Stimulated activated effector memory CD8-positive, alpha-beta T cell treated with anti-CD3 and anti-CD28 coated beads, Interleukin-12 subunit alpha, Interleukin-12 subunit beta, amount 100 ng/mL, for 72 hours (primary cell): ENCODE measurements around the gene CLSTN2.

Experiments used
- ATAC-seq: fragments of 150-1000 bp; cut with Tn5 transposase; 2 replicates; pipeline ENCODE4 v1.10.0; 2021
- DNase-seq, 2 donors: peaks; one replicate each; pipeline ENCODE4 v3.0.0; 2021 to 2022; ENCODE audit warnings: low spot score in 2 of 2
- H3K27ac Mint-ChIP-seq: one replicate; pipeline ENCODE4 v1.8.0; 2022; ENCODE audit warnings: mild to moderate bottlenecking, mixed read lengths
- H3K36me3 Mint-ChIP-seq: one replicate; pipeline ENCODE4 v1.8.0; 2022; ENCODE audit warnings: mild to moderate bottlenecking, mixed read lengths
- H3K4me1 Mint-ChIP-seq: one replicate; pipeline ENCODE4 v1.8.0; 2022; ENCODE audit warnings: mixed read lengths
- H3K4me3 Mint-ChIP-seq: one replicate; pipeline ENCODE4 v1.8.0; 2022; ENCODE audit warnings: mild to moderate bottlenecking, mixed read lengths
- H3K9me3 Mint-ChIP-seq: one replicate; pipeline ENCODE4 v1.8.0; 2022; ENCODE audit warnings: mixed read lengths

CLSTN2 gene

DNA sequence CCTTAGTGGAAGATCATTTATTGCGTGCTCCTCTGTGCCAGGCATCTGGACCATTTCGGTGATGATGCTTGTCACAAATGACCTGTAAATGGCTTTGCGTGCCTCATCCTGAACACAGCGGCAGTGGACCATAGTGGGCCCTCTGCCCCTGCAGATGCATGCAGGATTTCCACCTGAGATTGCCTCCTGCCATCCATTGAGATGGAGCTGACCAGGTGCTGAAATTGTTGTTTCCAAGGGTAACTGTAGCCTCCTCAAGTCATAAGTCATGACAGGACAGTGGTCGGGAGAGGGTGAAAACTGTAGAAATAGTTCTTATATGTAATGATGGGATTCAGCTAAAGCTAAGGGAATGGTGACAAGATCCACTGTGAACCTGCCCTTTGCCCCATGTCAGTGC, 35.5 kb downstream of the CLSTN2 start:
- Mint-ChIP-seq H3K4me1 (no peaks in the 10 kb centered on the region), H3K9me3 (no peaks in the 10 kb centered on the region), H3K36me3 (no peaks in the 10 kb centered on the region), H3K4me3 (no peak overlapping the region), H3K27ac (no peak overlapping the region)
- ATAC-seq, result no peak
- no peak for DNase-seq

DNA sequence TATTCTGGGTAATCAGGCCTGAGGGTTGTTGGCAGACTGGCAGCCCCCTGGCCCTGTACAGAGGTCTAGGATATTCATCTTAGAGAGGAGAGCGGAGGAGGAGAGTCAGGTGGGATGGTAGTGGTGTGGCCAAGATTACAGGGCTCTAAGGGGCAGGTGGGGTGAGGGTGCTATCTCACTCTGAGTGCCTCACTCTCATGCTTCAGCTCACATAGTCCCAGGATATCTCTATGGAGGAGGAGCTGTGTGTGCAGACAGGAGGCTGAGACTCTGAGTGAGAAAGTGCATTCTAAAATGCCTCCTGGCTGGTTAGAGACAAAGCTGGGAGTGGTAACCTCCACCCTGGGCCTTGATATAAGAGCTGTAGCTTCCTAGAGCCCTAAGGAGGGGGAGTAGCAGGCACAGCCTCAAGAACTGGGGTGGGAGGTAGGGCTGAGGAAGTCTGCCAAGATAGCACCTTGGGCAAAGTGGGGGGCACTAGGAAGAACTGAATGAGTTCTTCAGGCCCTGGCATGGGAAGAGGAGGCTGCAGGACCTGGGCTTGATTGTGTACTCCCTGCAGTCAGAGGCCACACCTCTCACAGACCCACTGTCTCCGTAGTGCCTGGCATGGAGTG, 39.9 kb downstream of the CLSTN2 start:
- Mint-ChIP-seq H3K4me1 (no peaks in the 10 kb centered on the region), H3K4me3 (no peak overlapping the region), H3K9me3 (no peaks in the 10 kb centered on the region), H3K27ac (no peak overlapping the region), H3K36me3 (no peaks in the 10 kb centered on the region)
- ATAC-seq (no peak), DNase-seq (no peak)

DNA sequence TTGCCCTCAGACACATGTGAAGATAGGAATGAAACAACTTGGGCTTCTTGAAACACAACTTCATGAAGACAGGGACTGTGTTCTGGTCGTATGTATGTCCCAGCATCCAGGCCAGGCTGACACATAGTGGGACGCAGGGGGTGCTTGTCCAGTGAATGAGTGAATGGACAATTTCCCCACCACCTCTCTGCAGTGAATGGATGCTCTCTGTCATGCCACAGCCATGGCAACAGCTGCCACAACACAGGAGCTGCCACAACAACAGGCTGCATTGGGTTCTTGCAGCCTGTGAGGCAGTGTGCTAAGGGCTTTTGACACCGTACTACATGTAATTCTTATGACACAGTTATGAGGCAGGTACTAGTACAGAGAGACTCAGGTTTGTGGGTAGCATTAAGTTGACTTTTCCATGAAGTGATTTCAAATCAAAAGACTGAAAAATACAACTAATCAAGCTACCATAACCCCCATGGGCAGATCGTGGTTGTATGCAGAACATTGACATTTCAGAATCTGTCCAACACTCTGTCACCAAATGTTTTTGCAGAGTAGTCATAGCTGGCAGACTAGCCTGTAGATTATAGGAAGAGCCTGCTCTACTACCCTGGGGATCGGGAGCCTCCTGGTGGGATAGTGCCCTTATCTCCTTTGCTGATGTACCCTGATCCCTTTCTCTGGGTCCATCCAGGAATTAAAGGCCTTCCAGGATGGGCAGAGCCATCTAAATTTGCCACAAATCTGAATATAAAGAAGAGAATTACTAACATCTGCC, 40.8 kb downstream of the CLSTN2 start:
- Mint-ChIP-seq H3K36me3 (no peaks in the 10 kb centered on the region), H3K4me1 (no peaks in the 10 kb centered on the region), H3K4me3 (no peak overlapping the region), H3K9me3 (no peaks in the 10 kb centered on the region), H3K27ac (no peak overlapping the region)
- DNase-seq, result no peak
- no peak for ATAC-seq

DNA sequence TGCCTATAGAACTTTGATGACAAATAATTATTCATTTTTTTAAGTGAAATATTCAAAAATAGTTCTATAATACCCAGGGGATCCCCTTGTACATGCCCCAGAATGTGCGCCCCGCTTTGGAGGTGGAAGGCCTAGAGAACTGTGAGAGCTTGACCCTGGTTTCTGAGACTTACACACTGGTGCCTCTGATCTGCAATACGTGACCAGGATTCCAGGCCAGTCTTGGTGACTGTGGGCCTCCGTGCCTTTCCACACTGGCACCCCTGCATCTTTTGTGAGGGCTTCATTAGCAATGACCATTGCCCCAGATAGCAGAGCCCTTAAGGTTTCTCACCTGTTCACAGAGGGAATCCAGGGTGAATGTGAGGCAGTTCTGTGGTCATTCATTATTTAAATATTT, 44.0 kb downstream of the CLSTN2 start:
- DNase-seq (no peak), ATAC-seq (no peak)
- Mint-ChIP-seq H3K27ac (no peak overlapping the region), H3K9me3 (no peaks in the 10 kb centered on the region), H3K4me1 (no peaks in the 10 kb centered on the region), H3K36me3 (no peaks in the 10 kb centered on the region), H3K4me3 (no peak overlapping the region)

DNA sequence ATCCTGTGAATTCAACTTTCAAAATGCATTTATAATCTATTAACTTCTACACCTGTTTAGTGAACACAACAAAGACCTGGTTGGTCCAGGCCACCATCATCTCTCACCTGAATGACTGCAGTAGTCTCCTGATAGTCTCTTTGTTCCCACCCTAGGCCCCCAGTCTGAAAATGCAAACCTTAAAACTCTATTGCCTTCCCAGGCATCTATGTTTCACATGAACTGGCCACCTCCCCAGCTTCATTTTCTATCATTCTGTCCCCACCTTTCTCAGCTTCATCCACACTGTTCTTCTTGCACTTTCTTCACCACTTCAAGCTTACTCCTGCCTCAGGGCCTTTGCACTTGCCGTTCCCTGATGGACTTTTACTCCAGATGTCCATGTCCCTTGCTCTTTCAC, 45.0 kb downstream of the CLSTN2 start:
- Mint-ChIP-seq H3K9me3 (no peaks in the 10 kb centered on the region), H3K4me1 (no peaks in the 10 kb centered on the region), H3K27ac (no peak overlapping the region), H3K36me3 (no peaks in the 10 kb centered on the region), H3K4me3 (no peak overlapping the region)
- ATAC-seq (no peak), DNase-seq (no peak)

DNA sequence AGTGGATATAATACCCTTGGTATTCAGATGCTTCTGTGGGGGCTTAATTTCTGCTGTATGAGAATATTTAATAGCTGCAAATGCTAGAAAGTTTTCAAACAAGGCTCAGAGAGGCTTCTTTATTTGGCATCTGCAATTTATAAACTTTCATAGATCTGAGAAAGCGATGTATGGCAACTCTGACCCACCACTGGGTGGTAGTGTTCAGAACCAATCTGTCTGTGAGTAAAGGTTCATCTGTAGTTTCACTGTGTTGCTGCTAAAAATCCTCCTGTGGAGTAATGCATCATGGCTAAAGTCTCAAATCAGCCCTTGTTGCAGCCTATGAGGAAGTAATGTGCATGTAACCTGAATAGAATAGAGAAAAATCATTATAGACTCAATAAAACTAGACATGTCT, 47.4 kb downstream of the CLSTN2 start:
- H3K36me3 Mint-ChIP-seq, result no peaks in the 10 kb centered on the region
- no peak for DNase-seq

DNA sequence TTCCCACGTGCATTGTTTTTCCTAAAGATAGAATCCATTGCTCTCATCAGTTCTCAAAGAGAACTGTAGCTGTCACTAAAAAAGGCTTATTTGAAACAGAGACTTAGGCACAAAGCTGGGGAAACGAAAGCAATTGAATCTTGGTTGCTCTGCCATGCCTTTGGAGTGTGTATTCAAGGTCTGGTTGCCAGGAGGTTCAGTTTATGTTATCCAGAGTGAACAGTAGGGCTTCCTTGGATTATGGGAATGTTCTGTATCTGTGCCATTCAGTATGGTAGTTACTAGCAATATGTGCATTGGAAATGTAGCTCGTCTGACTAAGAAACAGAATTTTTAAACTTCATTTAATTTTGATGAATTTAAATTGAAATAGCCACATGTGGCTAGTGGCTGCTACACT, 50.6 kb downstream of the CLSTN2 start:
- Mint-ChIP-seq H3K36me3 (no peaks in the 10 kb centered on the region), H3K27ac (no peak overlapping the region), H3K4me3 (no peak overlapping the region), H3K9me3 (no peaks in the 10 kb centered on the region), H3K4me1 (no peaks in the 10 kb centered on the region)
- ATAC-seq, result no peak
- DNase-seq, result no peak

More for the DNA sequence above, 47.4 kb downstream of the CLSTN2 start:
- H3K27ac Mint-ChIP-seq, result no peak overlapping the region
- no peaks in the 10 kb centered on the region for H3K4me1 Mint-ChIP-seq
- H3K9me3 Mint-ChIP-seq, result no peaks in the 10 kb centered on the region
- H3K4me3 Mint-ChIP-seq, result no peak overlapping the region
- no peak for ATAC-seq

DNA sequence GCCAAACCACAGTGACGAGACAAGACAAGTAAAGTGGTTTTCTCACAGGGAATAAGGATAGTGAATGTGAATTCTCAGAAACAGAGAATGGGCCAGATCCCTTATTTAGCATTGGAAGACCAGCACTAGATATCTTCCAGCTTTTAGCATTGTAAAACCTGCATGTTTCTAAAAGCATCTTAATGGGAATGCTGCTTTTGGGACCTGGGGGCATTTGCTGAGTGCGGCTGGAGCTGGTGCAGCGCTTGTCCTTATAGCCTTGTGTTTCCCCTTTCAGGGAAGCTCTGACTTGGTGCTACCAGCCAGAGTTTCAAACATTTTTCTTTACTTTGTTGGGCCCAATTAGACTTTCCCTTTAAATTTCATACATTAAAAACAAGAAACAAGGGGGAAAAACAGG, 52.9 kb downstream of the CLSTN2 start:
- peaks cover under 1% of the 10 kb centered on the region for H3K9me3 Mint-ChIP-seq
- H3K4me3 Mint-ChIP-seq, result no peak overlapping the region
- ATAC-seq (no peak), DNase-seq (no peak)
- H3K36me3 Mint-ChIP-seq, result no peaks in the 10 kb centered on the region
- no peaks in the 10 kb centered on the region for H3K4me1 Mint-ChIP-seq
- H3K27ac Mint-ChIP-seq, result no peak overlapping the region

DNA sequence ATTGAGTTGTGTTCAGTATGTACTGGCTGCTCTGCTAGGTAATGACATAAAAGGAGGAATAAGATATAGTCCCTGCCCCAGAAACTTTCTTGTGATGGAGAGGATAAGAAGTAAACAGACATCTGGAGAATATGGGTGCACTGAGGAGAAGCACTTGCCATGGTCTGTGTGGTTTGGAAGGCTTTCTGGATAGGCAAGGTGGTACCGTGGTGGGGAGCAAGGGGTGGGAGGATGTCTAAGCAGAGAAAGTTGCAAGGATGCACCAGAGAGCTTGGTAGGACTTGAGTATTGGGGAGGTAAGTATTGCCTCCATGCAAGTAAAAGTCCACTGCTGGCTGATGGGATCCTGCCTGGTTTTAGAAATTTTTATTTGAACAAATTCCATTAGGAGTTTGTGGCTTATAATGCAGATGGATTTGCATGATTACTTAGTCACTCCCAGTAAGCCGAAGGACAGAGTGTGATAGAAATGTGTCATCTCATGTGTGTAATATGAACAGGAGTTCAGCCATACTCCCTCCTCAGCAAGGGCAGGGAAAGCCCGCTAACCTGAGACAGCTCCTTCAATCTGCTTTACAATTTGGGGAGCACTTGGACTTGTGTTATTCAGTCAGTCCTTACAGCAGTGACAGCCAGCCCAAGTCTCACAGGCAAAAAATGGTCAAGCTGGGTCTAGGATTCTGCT, 53.6 kb downstream of the CLSTN2 start:
- Mint-ChIP-seq H3K4me1 (no peaks in the 10 kb centered on the region), H3K9me3 (peaks cover 4% of the 10 kb centered on the region), H3K27ac (no peak overlapping the region), H3K4me3 (no peak overlapping the region), H3K36me3 (no peaks in the 10 kb centered on the region)
- ATAC-seq (no peak), DNase-seq (no peak)

DNA sequence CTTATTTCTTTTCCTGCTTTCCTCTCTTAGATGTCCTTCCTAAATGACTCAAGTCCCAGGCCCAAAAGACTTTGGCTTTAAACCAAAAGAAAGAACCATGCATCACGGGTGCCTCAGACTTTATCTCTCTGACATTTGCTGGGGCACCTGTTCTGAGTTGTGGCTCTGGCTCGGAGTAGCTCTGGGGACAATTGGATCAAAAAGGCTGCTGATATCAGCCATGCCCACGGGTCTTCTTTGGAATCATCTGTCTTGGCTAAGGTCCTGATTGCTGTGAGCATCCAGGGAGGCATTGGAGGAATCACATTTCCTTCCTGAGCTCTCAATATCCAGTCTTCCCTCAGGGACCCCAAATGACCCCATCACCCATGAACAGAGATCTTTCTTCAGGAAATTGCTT, 59.9 kb downstream of the CLSTN2 start:
- Mint-ChIP-seq H3K9me3 (peaks cover 4% of the 10 kb centered on the region), H3K36me3 (no peaks in the 10 kb centered on the region), H3K4me3 (no peak overlapping the region), H3K27ac (no peak overlapping the region), H3K4me1 (no peaks in the 10 kb centered on the region)
- ATAC-seq (no peak), DNase-seq (no peak)

DNA sequence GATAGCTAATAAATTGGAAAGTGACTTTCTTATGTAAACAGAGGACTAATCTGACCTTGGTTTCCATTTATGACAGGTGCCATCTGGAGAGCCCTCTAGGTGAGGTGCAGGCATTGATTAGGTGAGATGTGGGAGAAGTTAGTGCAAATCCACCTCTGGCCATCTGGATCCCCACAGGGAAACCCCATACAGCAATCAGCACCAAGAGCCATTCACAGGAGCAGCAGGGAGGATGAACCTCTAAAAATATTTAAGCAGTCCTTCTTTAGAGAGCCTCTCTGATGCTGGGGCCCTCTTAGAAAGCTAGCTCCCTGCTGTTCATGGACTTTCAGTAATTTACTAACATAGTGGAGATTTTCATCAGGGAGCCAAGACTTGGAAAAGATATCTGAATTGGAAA, 69.3 kb downstream of the CLSTN2 start:
- Mint-ChIP-seq H3K9me3 (no peaks in the 10 kb centered on the region), H3K27ac (no peak overlapping the region), H3K4me1 (no peaks in the 10 kb centered on the region), H3K4me3 (no peak overlapping the region), H3K36me3 (no peaks in the 10 kb centered on the region)
- DNase-seq (no peak), ATAC-seq (no peak)

DNA sequence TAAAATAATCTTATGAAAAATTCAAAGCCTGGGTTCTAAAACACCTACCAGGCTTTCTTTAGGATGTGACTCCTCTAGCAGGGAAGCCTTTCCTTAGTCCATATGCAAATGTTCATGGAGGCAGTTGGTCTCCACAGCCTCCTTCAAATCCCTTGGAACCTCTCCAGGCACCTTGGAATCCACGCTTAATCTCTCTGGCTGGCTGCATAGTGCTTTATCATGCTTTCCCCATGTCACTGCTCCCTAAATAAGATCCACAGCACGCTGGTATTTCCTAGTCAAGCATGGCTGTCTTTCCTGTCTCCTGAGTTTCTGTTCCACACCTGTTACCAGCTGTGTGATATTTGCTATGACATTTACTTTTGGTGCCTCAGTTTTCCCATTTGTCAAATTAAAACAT, 71.3 kb downstream of the CLSTN2 start:
- DNase-seq (no peak), ATAC-seq (no peak)
- H3K4me1 Mint-ChIP-seq, result no peaks in the 10 kb centered on the region
- H3K36me3 Mint-ChIP-seq, result no peaks in the 10 kb centered on the region
- no peak overlapping the region for H3K27ac Mint-ChIP-seq
- H3K9me3 Mint-ChIP-seq, result no peaks in the 10 kb centered on the region
- no peak overlapping the region for H3K4me3 Mint-ChIP-seq

DNA sequence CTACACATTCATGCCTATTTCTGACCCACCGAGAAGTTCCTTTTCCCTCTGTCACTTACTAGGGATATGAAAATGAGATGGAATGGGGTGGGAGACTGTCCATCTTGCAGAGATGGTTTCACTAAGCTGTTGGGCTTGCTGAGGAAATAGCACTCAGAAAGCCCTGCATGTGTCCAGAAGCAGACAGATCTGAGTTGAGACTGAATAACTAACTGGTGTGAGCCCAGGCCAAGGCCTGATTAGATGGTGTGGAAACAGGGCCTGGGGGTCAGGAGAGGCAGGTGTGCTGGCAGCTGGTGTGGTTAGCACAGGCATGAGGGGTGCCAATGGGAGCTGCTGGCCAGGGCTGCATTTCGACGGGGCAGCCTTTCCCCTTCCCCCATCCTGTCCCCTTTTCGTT, 72.1 kb downstream of the CLSTN2 start:
- Mint-ChIP-seq H3K4me3 (no peak overlapping the region), H3K36me3 (no peaks in the 10 kb centered on the region), H3K9me3 (no peaks in the 10 kb centered on the region), H3K27ac (no peak overlapping the region), H3K4me1 (no peaks in the 10 kb centered on the region)
- DNase-seq (no peak), ATAC-seq (no peak)

DNA sequence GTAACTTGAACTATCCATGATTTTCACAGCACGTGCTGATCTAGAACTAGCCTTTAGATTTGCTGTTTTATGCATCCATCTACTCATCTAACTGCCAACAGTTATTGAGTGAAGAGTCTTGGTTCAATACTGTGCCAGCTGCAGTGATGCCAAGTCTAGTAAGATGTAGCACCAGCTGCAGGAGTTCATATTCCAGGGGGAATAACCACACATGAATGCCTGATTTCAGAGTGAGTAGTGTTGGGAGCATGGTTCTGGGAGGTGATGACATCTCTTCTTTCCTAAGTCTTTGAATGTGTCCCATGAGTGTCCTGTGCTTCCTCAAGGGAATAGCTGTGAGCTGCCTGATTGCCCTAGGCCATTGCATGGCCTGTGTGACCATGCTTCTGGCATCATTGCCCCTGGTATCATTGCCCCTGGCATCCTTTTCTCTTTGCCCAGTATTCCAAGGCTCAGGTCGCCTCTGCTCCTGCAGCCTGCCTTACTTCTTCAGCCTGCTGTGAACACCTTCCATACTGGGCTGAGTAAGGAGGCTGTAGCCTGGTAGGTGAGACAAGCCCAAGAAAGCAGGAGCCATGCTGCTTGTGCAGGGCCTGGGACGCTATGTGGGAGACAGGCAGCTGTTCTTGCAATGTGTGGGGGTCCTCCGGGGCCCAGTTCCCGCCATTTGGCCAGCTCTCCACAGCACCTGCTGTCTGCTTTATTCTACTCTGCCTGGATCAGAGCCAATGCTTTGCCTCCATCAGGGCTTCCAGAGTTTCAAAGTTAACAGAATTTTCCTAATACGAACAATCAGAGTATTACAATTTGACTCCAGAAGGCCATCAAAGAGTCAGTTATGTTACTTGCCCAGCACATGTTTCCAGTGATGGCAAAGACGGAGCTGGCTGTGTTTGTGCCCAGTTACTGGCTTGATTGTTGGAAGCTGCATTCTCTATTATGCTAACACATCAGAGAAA, 73.2 kb downstream of the CLSTN2 start:
- Mint-ChIP-seq H3K4me3 (no peak overlapping the region), H3K27ac (no peak overlapping the region), H3K9me3 (no peaks in the 10 kb centered on the region), H3K4me1 (no peaks in the 10 kb centered on the region), H3K36me3 (no peaks in the 10 kb centered on the region)
- ATAC-seq (peak; percentile 19), DNase-seq (no peak)

DNA sequence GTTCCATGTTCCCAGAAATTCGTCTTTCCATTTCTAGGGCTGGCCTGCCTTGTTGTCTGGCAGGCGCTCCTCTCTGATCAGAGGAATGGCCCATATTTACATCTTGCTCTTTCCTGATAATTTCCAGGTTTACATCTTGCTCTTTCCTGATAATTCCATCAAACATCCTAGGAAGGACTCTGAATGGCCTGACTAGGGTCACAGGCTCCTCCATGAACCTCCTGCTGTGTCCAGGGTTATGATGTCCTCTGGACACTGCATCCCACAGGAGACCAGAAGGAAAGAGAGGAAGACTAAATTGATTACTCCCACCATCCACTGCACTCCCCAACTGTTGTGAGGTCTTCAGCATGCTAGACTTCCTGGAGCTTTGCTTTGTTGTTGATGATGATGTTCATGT, 75.4 kb downstream of the CLSTN2 start:
- DNase-seq (no peak), ATAC-seq (no peak)
- Mint-ChIP-seq H3K9me3 (no peaks in the 10 kb centered on the region), H3K27ac (no peak overlapping the region), H3K36me3 (no peaks in the 10 kb centered on the region), H3K4me1 (no peaks in the 10 kb centered on the region), H3K4me3 (no peak overlapping the region)
